ENCODE results near the gene PRKX.

The PRKX gene

DNA sequence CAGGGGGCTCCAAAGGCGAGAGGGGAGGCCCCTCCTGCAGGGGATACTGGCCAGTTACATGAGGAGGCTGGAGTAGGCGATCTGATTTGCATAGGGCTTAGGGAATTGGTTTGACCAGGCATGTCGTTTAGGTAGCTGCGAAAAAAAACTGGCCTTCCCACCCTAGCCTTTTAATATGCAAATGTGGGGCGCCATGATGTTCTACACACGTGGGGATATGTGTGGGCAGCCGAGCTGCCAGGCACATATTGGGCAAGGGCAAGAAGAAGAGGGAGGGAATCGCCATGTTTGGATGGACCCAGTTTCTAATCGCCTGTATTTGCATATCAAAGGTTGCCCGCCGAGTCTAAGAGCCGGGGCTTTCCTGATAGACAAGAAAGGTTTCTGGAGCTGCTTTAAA, 121.3 kb downstream of the PRKX start:
- in situ Hi-C loops (cut with MboI; ENCODE audit: low pct_unique_long_range_greater_than_20kb, low sequenced_read_pairs, unreplicated experiment): no loop called here
- TF ChIP-seq, protein P1, sequence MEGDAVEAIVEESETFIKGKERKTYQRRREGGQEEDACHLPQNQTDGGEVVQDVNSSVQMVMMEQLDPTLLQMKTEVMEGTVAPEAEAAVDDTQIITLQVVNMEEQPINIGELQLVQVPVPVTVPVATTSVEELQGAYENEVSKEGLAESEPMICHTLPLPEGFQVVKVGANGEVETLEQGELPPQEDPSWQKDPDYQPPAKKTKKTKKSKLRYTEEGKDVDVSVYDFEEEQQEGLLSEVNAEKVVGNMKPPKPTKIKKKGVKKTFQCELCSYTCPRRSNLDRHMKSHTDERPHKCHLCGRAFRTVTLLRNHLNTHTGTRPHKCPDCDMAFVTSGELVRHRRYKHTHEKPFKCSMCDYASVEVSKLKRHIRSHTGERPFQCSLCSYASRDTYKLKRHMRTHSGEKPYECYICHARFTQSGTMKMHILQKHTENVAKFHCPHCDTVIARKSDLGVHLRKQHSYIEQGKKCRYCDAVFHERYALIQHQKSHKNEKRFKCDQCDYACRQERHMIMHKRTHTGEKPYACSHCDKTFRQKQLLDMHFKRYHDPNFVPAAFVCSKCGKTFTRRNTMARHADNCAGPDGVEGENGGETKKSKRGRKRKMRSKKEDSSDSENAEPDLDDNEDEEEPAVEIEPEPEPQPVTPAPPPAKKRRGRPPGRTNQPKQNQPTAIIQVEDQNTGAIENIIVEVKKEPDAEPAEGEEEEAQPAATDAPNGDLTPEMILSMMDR (IDR thresholded peaks at IDR 0.05; ENCODE audit: extremely low read depth, insufficient read depth, missing control alignments): no peak
- DNase-seq (ENCODE audit: low spot score): no peak

DNA sequence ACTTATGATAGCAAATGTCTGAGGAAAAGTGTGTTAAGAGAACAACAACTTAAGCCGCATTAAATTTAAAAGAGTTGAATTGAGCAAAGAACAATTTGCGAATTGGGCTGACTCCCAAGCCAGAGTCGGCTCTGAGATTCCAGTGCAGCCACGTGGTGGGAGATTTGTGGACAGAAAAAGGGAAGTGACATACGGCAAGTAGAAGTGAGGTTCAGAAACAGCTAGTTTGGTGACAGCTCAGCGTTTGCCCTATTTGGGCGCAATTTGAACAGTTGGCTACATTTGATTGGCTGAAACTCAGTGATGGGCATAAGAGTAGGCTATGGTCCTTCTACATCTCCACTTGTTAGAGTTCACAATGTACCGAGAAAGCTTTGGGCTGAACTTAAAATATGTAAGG, 124.0 kb downstream of the PRKX start:
- TF ChIP-seq, protein P1 (IDR thresholded peaks at IDR 0.05; ENCODE audit: extremely low read depth, insufficient read depth, missing control alignments): no peak
- DNase-seq (ENCODE audit: low spot score): no peak

DNA sequence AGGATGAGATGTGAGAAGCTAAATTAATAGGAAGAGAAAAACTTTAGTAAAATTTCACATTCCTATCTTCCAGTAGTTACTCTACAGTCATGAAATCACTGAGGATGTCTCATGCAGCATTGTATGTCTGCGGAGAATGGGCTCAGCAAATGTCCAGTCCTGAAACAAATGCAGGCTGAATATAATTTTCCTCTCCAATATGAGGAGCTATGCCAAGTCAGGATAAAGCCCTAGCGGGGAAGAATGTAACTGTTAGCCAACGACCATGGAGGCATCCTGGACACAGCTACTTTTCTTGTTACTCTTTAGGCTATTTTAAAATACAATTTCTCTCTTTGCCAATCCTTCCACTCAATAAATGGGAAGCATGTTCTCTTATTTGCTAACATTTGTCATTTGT, 127.7 kb downstream of the PRKX start:
- no peak for DNase-seq (ENCODE audit: low spot score)
- TF ChIP-seq, protein P1 (IDR thresholded peaks at IDR 0.05; ENCODE audit: extremely low read depth, insufficient read depth, missing control alignments): no peak
- in situ Hi-C loops (cut with MboI; ENCODE audit: low pct_unique_long_range_greater_than_20kb, low sequenced_read_pairs, unreplicated experiment): no loop called here

More for the DNA sequence above, 124.0 kb downstream of the PRKX start:
- in situ Hi-C loops (cut with MboI; ENCODE audit: low pct_unique_long_range_greater_than_20kb, low sequenced_read_pairs, unreplicated experiment): no loop called here

DNA sequence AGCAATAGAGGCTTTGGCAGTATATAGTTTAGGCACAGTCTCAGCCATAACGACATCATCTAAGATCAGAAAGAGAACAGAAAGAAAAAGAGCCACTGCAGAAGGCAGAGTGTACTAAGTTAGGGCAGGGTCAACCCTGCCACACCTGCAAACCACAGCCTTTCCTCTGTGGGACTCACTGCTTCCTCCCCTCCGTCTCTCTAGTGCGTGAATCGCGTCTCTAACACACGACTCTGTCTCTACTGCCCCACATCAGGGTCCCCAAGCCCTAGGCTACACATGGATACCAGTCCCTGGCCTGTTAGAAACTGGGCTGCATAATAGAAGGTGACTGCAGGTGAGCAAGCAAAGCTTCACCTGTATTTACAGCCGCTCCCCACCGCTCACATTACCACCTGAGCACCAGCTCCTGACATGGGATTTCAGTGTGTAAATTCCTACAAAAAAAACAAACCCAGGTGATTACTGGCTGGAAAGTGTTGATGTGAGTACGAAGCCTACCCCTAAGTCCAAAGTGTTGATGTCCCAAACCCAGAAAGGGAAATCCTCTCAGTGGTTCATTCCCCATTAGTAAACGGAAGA, 128.9 kb downstream of the PRKX start:
- in situ Hi-C loops (cut with MboI; ENCODE audit: low pct_unique_long_range_greater_than_20kb, low sequenced_read_pairs, unreplicated experiment): no loop called here
- TF ChIP-seq, protein P1 (IDR thresholded peaks at IDR 0.05; ENCODE audit: extremely low read depth, insufficient read depth, missing control alignments): no peak
- DNase-seq (ENCODE audit: low spot score): no peak

- no peak for DNase-seq (ENCODE audit: low spot score)
- TF ChIP-seq, protein P1 (IDR thresholded peaks at IDR 0.05; ENCODE audit: extremely low read depth, insufficient read depth, missing control alignments): no peak
- in situ Hi-C loops (cut with MboI; ENCODE audit: low pct_unique_long_range_greater_than_20kb, low sequenced_read_pairs, unreplicated experiment): no loop called here
Measured at GRCh38 chrX:3582451-3582850, 131.0 kb downstream of the PRKX start.

DNA sequence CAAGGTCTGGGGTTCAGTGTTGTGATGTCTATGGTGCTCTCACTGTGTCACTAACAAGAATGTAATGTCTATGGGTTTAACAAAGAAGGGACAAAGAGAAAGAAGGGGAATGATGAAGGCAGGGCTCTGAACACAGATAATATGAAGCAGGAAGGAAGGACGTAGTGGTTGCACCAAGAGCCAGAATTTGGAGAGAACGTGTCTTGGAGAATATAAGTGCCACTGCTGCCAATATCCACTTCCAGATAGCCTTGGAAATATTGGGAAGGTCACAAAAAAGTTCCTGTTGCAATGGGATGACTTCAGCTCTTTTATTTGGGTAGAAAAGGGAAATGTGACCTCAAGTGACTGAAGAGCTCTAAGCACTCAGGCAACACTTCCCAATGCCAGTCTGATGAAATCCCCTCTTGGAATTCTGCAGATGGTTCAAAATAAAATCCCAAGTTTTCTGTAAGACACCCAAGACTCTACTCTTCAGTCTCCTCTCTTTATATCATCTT, 131.8 kb downstream of the PRKX start:
- in situ Hi-C loops (cut with MboI; ENCODE audit: low pct_unique_long_range_greater_than_20kb, low sequenced_read_pairs, unreplicated experiment): no loop called here
- TF ChIP-seq, protein P1 (IDR thresholded peaks at IDR 0.05; ENCODE audit: extremely low read depth, insufficient read depth, missing control alignments): no peak
- no peak for DNase-seq (ENCODE audit: low spot score)

Measured in GM13977 (cell line).